Esophagus (tissue), 2 donors: ENCODE results near the gene APBA2. TPM values are rescaled to one million over a fixed set of nuclear protein-coding genes. Genes with fewer than 3 reads are reported as not detected.
"Not testable (repeated sequence)": the region's sequence is repeated elsewhere in the genome, so short reads cannot be mapped to it uniquely, and the experiment has no call there.

Source experiments
- H3K27ac ChIP-seq, 2 donors: one replicate each; pipeline ENCODE4 v1.5.1; 2013; ENCODE audit warnings: low read depth in 2 of 2, mild to moderate bottlenecking in 2 of 2, inconsistent platforms in 1 of 2, low read length in 1 of 2, moderate library complexity in 1 of 2
- H3K27me3 ChIP-seq, 2 donors: one replicate each; pipeline ENCODE4 v1.6.1; 2013; ENCODE audit warnings: low read length in 2 of 2, control low read depth in 1 of 2, mild to moderate bottlenecking in 1 of 2; ENCODE audit not compliant: insufficient read depth in 2 of 2, control insufficient read depth in 1 of 2
- H3K36me3 ChIP-seq, 2 donors: one replicate each; pipeline ENCODE4 v1.6.1; 2013; ENCODE audit warnings: low read length in 1 of 2; ENCODE audit not compliant: control insufficient read depth in 2 of 2, insufficient read depth in 2 of 2
- H3K4me1 ChIP-seq, 2 donors: one replicate each; pipeline ENCODE4 v1.6.1; 2013; ENCODE audit warnings: low read length in 1 of 2; ENCODE audit not compliant: control insufficient read depth in 2 of 2, insufficient read depth in 2 of 2
- H3K4me3 ChIP-seq, 2 donors: one replicate each; pipeline ENCODE4 v1.5.1; 2013; ENCODE audit warnings: low read length in 2 of 2, mild to moderate bottlenecking in 2 of 2, low read depth in 1 of 2, moderate library complexity in 1 of 2
- H3K9me3 ChIP-seq, 2 donors: one replicate each; pipeline ENCODE4 v1.6.1; 2013; ENCODE audit warnings: mild to moderate bottlenecking in 2 of 2, low read depth in 1 of 2, low read length in 1 of 2, moderate library complexity in 1 of 2; ENCODE audit not compliant: control insufficient read depth in 2 of 2, insufficient read depth in 1 of 2
- WGBS, 2 donors: extraction: QIAGEN DNeasy Blood & Tissue Kit; methylation state at CpG; one replicate each; pipeline ENCODE4 v1.1.7; 2013; 5-methylcytosine and 5-hydroxymethylcytosine counted together
- polyA plus RNA-seq, 2 donors: library from polyadenylated mRNA; stranded (reverse); fragments of 200-250 nt; gene quantifications; one replicate each; pipeline ENCODE4 v1.2.3, GENCODE V29; 2013
- donor health status: healthy with polysubstance abuse.
- donor health status: Bipolar disorder and iron deficiency.

Gene APBA2
- polyA plus RNA-seq, 2 donors = 0.77 to 1.7 TPM

DNA sequence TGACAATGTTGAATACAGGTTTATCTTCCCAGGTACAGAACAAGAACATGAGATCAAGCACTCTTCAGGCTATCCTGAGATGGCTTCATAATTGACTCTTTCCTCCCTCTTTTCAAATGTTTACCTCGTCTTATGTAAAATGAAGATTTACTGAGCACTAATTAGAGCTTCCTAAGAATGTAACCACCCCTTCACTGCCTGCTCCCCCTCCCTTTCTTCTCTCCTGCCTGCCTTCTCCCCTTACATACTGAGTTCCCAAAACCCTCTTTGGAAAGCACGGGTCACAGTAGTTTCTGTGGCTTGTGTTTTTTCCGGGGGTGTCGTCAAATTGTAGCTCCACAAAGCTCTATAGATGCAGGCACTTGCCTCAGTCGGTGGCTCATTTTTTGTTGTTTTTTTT is 32.1 kb upstream of the APBA2 start:
- not testable (repeated sequence) for H3K27me3 ChIP-seq
- WGBS, 2 donors = 55 to 57% methylated on average over 5 of the region's 5 CpGs

GRCh38 chr15:28854578-28854977 is 31.2 kb upstream of the APBA2 start:
- WGBS, 2 donors = 53 to 62% methylated on average over 2 of the region's 2 CpGs

More for the DNA sequence above, 32.1 kb upstream of the APBA2 start:
- H3K27ac ChIP-seq, H3K4me3 ChIP-seq, H3K9me3 ChIP-seq, H3K36me3 ChIP-seq, H3K4me1 ChIP-seq: not testable (repeated sequence)

DNA sequence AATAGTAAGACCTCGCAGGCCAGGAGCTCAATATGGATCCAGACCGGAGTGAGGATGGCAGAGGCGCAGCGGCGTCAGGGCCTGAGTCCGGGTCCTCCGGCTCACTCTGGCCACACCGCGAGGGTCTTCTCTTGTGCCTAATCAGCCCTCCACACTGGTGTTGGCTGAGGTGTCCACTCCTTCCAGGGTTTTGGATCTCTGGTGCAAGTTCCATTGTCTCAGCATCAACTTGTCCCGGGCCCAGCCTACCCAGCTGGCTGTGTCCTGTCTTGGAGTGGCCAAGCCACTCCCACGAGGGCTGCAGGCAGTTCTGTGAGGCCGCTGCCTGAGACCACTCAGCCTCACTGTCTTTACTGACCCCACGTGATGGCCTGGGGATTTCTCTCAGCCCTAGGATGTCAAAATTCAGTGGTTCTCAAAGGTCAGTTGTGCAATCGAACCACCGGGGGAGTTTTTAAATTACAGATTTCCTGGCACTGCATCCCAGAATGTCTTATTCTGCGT is 24.7 kb upstream of the APBA2 start:
- H3K4me3 ChIP-seq = no peak overlapping the region
- 80 to 82% methylated on average over 16 of the region's 16 CpGs for WGBS, 2 donors
- no peak overlapping the region for H3K27ac ChIP-seq
- no peaks in the 10 kb centered on the region for H3K36me3 ChIP-seq
- H3K4me1 ChIP-seq = no peaks in the 10 kb centered on the region
- H3K27me3 ChIP-seq = no peaks in the 10 kb centered on the region
- no peaks in the 10 kb centered on the region for H3K9me3 ChIP-seq

More at GRCh38 chr15:28854578-28854977, 31.2 kb upstream of the APBA2 start:
- not testable (repeated sequence) for H3K27ac ChIP-seq, H3K4me1 ChIP-seq, H3K36me3 ChIP-seq, H3K9me3 ChIP-seq, H3K4me3 ChIP-seq, H3K27me3 ChIP-seq

DNA sequence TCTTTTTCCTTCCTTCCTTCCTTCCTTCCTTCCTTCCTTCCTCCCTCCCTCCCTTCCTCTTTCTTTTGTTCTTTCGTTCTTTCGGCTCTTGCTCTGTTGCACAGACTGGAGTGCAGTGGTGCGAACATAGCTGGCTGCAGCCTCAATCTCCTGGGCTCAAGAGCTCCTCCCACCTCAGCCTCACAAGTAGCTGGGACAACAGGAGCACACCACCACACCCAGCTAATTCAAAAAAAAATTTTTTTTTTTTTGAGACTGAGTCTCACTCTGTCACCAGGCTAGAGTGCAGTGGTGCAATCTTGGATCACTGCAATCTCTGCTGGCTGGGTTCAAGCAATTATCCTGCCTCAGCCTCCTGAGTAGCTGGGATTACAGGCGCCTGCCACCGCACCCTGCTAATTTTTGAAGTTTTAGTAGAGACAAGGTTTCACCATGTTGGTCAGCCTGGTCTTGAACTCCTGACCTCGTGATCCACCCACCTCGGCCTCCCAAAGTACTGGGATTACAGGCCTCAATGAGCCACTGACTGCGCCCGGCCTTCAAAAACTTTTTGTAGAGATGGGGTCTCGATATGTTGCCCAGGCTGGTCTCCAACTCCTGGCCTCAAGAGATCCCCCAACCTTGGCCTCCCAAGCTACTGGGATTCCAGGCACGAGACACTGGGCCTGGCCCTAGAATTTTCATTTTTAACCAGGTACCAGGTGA is 24.0 kb upstream of the APBA2 start:
- H3K9me3 ChIP-seq, H3K4me1 ChIP-seq, H3K27me3 ChIP-seq, H3K4me3 ChIP-seq, H3K36me3 ChIP-seq, H3K27ac ChIP-seq: not testable (repeated sequence)
- 92 to 95% methylated on average over 11 of the region's 11 CpGs for WGBS, 2 donors

GRCh38 chr15:28868744-28869345 is 16.9 kb upstream of the APBA2 start:
- Histone ChIP-seq H3K9me3 (peaks cover 0 to 4% of the 10 kb centered on the region in 2 donors), H3K4me3 (no peak overlapping the region), H3K4me1 (no peaks in the 10 kb centered on the region), H3K27ac (no peak overlapping the region), H3K36me3 (no peaks in the 10 kb centered on the region), H3K27me3 (no peaks in the 10 kb centered on the region)
- 89 to 90% methylated on average over 9 of the region's 9 CpGs for WGBS, 2 donors

DNA sequence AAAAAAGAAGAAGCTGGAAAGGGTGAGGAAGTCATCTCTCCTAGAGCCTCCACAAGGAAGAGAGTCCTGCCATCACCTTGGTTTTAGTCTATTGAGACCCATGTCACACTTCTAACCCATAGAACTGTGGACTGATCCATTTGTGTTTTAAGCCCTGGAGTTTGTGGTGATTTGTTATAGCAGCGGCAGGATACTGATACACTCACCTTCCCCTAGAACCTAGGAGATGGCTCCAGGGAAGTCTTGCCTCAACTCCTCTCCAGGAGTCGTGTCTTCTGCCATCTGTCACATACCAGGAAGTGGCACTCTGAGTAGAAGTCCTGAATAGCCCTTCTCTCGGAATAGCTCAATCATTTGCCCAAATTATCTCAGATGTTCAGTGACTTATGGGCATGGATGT is 14.6 kb upstream of the APBA2 start:
- no peaks in the 10 kb centered on the region for H3K36me3 ChIP-seq
- no peaks in the 10 kb centered on the region for H3K27me3 ChIP-seq
- H3K27ac ChIP-seq = no peak overlapping the region
- H3K4me3 ChIP-seq = no peak overlapping the region
- 81 to 90% methylated on average over 3 of the region's 3 CpGs for WGBS, 2 donors
- H3K9me3 ChIP-seq = peaks cover 0 to 4% of the 10 kb centered on the region in 2 donors
- H3K4me1 ChIP-seq = no peaks in the 10 kb centered on the region

GRCh38 chr15:28873006-28873405 is 12.8 kb upstream of the APBA2 start:
- Histone ChIP-seq H3K4me3 (no peak overlapping the region), H3K36me3 (no peaks in the 10 kb centered on the region), H3K27ac (no peak overlapping the region), H3K4me1 (no peaks in the 10 kb centered on the region), H3K27me3 (no peaks in the 10 kb centered on the region), H3K9me3 (peaks cover 0 to under 1% of the 10 kb centered on the region in 2 donors)
- WGBS, 2 donors = 87 to 89% methylated on average over 5 of the region's 5 CpGs

DNA sequence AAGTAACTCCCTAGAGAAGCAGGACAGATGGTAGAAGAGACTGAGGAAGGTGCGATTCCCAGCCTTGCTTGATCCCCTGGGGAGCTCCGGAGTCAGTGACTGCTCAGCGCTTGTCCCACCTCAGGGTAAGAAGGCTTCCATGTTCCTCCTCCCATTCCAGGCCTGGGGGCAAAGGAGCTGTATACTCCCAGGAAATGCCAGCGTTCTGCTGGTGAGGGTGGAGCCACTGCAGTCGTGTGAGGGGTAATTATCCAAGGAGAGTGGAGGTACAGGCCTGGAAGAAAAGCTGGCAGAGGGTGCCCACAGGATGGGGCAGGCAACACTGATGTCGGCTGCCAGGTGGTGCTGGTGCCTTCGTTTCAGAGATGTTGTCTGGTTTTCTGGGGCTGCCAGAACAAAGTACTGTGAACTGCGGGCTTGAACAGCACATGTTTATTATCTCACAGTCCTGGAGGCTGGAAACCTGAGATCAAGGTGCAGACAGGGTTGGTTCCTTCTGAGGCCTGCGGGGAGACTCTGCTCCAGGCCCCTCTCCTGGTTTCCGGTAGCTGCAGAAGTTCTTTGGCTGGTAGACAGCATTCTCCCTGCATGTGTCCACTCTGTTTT is 12.1 kb upstream of the APBA2 start:
- H3K27me3 ChIP-seq = no peaks in the 10 kb centered on the region
- no peaks in the 10 kb centered on the region for H3K36me3 ChIP-seq
- H3K4me3 ChIP-seq = no peak overlapping the region
- 54 to 59% methylated on average over 10 of the region's 10 CpGs for WGBS, 2 donors
- H3K27ac ChIP-seq = no peak overlapping the region
- no peaks in the 10 kb centered on the region for H3K4me1 ChIP-seq
- no peaks in the 10 kb centered on the region for H3K9me3 ChIP-seq

- no peaks in the 10 kb centered on the region for H3K27me3 ChIP-seq
- H3K36me3 ChIP-seq = no peaks in the 10 kb centered on the region
- H3K27ac ChIP-seq = no peak overlapping the region
- no peaks in the 10 kb centered on the region for H3K4me1 ChIP-seq
- no peaks in the 10 kb centered on the region for H3K9me3 ChIP-seq
- no peak overlapping the region for H3K4me3 ChIP-seq
- WGBS, 2 donors = 81 to 82% methylated on average over 4 of the region's 4 CpGs
Observed at GRCh38 chr15:28875461-28876000, 10.2 kb upstream of the APBA2 start.
